Activated B cell treated with CpG ODN at 0.5 μM for 24 hours (primary cell): ENCODE data around the gene VSTM2B. TPM values are rescaled to one million over a fixed set of nuclear protein-coding genes. Genes with fewer than 3 reads are reported as not detected.

Experiments used
- ATAC-seq: fragments of 200-7000 bp; cut with Tn5 transposase; one replicate; pipeline ENCODE4 v1.10.0; 2021; ENCODE audit warnings: low read depth, mild to moderate bottlenecking, moderate library complexity
- CTCF ChIA-PET: fragments of 350-600 bp; sonication (Branson Sonifier 250); formaldehyde crosslinking; loops from one replicate; lab custom pipeline; 2021; ENCODE audit warnings: antibody characterized with exemption; lab: Charles Lee
- POLR2A ChIA-PET: fragments of 350-600 bp; sonication (Branson Sonifier 250); formaldehyde crosslinking; loops from one replicate; lab custom pipeline; 2021; ENCODE audit warnings: antibody characterized with exemption; lab: Charles Lee
- DNase-seq: peaks from one replicate; pipeline ENCODE4 v3.0.0; 2022
- H3K27ac Mint-ChIP-seq: one replicate; pipeline ENCODE4 v1.8.0; 2020; ENCODE audit warnings: mixed read lengths
- H3K27me3 Mint-ChIP-seq: one replicate; pipeline ENCODE4 v1.8.0; 2021; ENCODE audit warnings: mixed read lengths
- H3K36me3 Mint-ChIP-seq: one replicate; pipeline ENCODE4 v1.8.0; 2021; ENCODE audit warnings: low read depth, mixed read lengths
- H3K4me1 Mint-ChIP-seq: one replicate; pipeline ENCODE4 v1.8.0; 2021; ENCODE audit warnings: mixed read lengths
- H3K4me3 Mint-ChIP-seq: one replicate; pipeline ENCODE4 v1.8.0; 2020; ENCODE audit warnings: mild to moderate bottlenecking, mixed read lengths
- H3K9me3 Mint-ChIP-seq: one replicate; pipeline ENCODE4 v1.8.0; 2020; ENCODE audit warnings: mixed read lengths
- intact Hi-C: fragments of 100-400 bp; cut with micrococcal nuclease; formaldehyde crosslinking; loops from one replicate; pipeline ENCODE4 v1.15.1; 2024
- total RNA-seq: library from RNA; stranded (reverse); gene quantifications from 2 replicates; pipeline ENCODE4 v1.2.3, GENCODE V29; 2022
- TF ChIP-seq, protein P1 (sequence below): fragments of 200-600 bp; IDR thresholded peaks from one replicate; pipeline ENCODE4 v1.8.0; 2022; ENCODE audit warnings: antibody characterized with exemption, mild to moderate bottlenecking

VSTM2B gene
- total RNA-seq, 1 donor from 2014 or later, result not detected

DNA sequence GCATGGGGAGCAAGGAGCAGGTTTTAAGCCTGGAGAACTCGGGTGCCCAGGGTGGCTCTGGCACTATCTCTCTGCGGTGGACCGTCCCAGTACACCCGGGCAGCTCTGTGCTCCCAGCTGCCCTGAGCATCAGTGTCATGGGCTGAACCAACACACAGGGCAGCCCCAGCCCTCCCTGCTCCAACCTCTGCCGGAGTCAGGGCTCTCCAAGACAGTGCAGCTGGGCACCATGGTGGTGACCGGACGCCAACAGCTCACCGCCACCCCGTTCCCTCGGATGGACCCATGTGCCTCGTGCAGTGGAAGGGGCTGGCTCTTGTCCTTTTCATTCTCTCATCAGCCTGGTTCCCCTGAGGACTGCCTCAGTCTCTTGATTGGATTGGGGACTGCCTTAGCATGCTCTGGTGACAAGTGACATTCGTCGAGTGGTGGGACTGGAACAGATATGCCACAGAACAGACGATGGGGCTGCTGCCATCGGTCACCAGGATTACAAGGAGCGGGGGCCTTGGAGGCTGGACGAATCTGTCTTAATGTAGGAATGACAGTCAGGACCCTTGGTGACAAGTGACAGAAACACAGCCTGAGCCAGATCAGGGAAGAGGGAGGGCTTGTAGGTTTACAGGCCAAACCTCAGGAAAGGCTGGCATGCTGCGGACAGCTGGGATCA, 25.7 kb upstream of the VSTM2B start:
- no peaks in the 10 kb centered on the region for H3K4me1 Mint-ChIP-seq
- no peak overlapping the region for H3K27ac Mint-ChIP-seq
- CTCF ChIA-PET, result no interaction called here
- DNase-seq (no peak), ATAC-seq (no peak)
- TF ChIP-seq, protein P1, sequence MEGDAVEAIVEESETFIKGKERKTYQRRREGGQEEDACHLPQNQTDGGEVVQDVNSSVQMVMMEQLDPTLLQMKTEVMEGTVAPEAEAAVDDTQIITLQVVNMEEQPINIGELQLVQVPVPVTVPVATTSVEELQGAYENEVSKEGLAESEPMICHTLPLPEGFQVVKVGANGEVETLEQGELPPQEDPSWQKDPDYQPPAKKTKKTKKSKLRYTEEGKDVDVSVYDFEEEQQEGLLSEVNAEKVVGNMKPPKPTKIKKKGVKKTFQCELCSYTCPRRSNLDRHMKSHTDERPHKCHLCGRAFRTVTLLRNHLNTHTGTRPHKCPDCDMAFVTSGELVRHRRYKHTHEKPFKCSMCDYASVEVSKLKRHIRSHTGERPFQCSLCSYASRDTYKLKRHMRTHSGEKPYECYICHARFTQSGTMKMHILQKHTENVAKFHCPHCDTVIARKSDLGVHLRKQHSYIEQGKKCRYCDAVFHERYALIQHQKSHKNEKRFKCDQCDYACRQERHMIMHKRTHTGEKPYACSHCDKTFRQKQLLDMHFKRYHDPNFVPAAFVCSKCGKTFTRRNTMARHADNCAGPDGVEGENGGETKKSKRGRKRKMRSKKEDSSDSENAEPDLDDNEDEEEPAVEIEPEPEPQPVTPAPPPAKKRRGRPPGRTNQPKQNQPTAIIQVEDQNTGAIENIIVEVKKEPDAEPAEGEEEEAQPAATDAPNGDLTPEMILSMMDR, result no peak
- H3K36me3 Mint-ChIP-seq, result no peaks in the 10 kb centered on the region
- H3K9me3 Mint-ChIP-seq, result peaks cover 2% of the 10 kb centered on the region
- no peaks in the 10 kb centered on the region for H3K27me3 Mint-ChIP-seq
- H3K4me3 Mint-ChIP-seq, result no peak overlapping the region
- intact Hi-C loops, result no loop called here
- POLR2A ChIA-PET, result no interaction called here

DNA sequence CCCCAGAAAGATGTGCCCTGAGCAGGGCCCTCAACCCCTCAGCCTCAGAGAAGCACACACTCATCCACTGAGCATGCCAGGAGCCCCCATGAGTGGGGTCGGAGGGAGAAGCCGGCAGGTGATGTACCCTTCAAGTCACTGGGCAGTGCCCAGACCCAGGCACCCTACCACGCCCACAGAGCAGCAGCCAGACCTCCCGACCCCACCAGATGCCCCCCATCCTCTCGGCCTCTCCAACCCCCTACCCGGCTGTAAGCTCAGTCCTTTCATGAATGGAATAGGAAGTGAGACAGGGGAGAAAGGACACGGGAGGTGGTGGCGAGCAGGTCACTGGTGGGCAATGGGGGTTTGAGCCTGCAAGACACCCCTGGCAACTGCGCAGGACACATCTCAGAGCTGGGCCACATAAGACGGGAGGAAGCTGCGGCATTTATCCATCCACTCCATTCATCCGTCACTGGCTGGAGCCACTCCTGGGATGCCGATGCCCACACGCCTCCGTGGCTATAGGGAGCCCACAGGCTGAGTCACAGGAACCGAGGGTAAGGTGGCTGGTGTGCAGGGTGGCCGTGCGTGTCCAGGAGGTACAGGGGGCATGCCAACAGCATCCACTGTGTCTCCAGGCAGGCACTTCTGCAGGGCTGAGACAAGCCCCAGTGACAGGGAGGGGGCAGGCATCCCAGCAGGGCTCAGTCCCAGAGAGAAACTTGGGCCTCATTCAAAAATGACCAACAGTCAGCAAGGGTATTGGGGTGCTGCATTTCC, 23.8 kb upstream of the VSTM2B start:
- ChIA-PET POLR2A (no interaction called here), CTCF (no interaction called here)
- no peak for DNase-seq
- H3K4me3 Mint-ChIP-seq, result no peak overlapping the region
- H3K27me3 Mint-ChIP-seq, result no peaks in the 10 kb centered on the region
- no peaks in the 10 kb centered on the region for H3K4me1 Mint-ChIP-seq
- H3K27ac Mint-ChIP-seq, result no peak overlapping the region
- H3K9me3 Mint-ChIP-seq, result no peaks in the 10 kb centered on the region
- TF ChIP-seq, protein P1, result no peak
- ATAC-seq, result no peak
- H3K36me3 Mint-ChIP-seq, result no peaks in the 10 kb centered on the region
- intact Hi-C loops, result no loop called here

DNA sequence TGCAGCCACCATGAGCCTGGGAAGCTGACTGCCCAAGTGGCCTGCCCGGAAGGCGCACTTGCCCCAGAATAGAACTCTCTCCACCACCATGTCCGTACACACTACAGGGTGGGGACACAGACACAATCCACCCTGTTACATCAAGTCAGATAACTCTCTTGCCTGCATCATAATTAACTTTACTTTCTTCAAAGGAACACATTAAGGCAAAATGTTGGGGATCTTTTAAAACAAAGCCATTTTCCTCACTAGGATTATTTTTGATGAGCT, 23.3 kb upstream of the VSTM2B start:
- intact Hi-C loops, result no loop called here
- Mint-ChIP-seq H3K27me3 (peaks cover 1% of the 10 kb centered on the region), H3K4me3 (no peak overlapping the region), H3K4me1 (no peaks in the 10 kb centered on the region), H3K27ac (no peak overlapping the region), H3K9me3 (no peaks in the 10 kb centered on the region), H3K36me3 (no peaks in the 10 kb centered on the region)
- POLR2A ChIA-PET, result no interaction called here
- no peak for ATAC-seq
- TF ChIP-seq, protein P1, result no peak
- DNase-seq, result no peak
- CTCF ChIA-PET, result no interaction called here

DNA sequence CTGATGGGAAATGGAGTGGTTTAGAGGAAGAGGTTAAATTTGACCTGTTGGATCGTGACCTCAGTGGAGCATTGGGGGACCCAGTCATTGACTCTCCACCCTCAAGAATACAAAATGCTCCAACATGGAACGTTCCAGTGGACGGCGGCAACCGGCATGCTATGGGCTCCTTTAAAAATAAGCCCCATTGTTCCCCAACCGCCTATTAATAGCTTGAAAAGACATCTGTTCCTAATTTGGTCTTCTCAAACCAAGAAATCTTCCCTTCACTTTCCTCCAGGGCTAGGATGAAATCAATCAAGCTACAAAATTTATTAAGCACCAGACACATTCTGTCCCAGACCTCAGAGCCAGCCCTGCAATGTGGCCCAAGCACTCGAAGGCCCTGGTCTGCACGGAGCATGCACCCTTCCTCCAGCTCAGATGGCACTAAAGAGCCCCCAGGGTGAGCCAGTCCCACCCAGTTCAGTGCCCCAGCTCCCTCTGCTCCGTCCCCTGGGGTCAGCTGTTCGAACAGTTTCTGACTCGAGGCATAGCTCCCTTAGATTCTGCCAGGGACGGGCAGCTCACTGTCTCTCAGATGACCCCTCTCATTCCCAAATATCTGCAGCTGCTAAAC, 22.5 kb upstream of the VSTM2B start:
- TF ChIP-seq, protein P1, result no peak
- DNase-seq (no peak), ATAC-seq (no peak)
- intact Hi-C loops, result no loop called here
- H3K27me3 Mint-ChIP-seq, result peaks cover 4% of the 10 kb centered on the region
- peaks cover 3% of the 10 kb centered on the region for H3K9me3 Mint-ChIP-seq
- H3K27ac Mint-ChIP-seq, result no peak overlapping the region
- ChIA-PET CTCF (no interaction called here), POLR2A (no interaction called here)
- no peak overlapping the region for H3K4me3 Mint-ChIP-seq
- H3K36me3 Mint-ChIP-seq, result no peaks in the 10 kb centered on the region
- no peaks in the 10 kb centered on the region for H3K4me1 Mint-ChIP-seq

DNA sequence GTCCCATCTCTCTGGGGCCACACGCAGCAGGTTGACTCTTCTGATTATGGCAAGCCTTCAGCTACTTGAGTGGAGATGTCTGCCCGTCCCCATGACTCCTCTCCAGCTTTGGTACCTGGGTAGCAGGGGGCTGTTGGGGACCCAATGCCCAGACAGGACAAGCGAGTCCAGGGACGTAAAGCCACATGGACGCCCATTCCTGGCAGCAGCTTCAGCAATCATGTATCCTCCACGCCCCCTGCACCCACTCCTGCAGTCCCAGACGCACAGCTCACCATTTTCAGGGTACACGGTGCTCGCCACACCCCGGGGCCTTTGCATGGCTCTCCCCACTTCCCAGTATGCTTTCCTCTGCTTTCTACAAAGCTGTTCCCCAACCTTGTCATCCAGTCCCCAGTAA, 22.0 kb upstream of the VSTM2B start:
- no peak for DNase-seq
- peaks cover 3% of the 10 kb centered on the region for H3K9me3 Mint-ChIP-seq
- no peaks in the 10 kb centered on the region for H3K36me3 Mint-ChIP-seq

More for the DNA sequence above, 22.0 kb upstream of the VSTM2B start:
- Mint-ChIP-seq H3K4me3 (no peak overlapping the region), H3K27me3 (peaks cover 6% of the 10 kb centered on the region), H3K4me1 (no peaks in the 10 kb centered on the region), H3K27ac (no peak overlapping the region)
- no peak for ATAC-seq
- intact Hi-C loops, result no loop called here
- POLR2A ChIA-PET, result no interaction called here
- CTCF ChIA-PET, result no interaction called here
- TF ChIP-seq, protein P1, result no peak
